GM20000 (cell line): ENCODE results near the gene RBBP6.

ENCODE experiments used
- DNase-seq: peaks from one replicate; pipeline ENCODE4 v3.0.0; 2012; ENCODE audit warnings: low spot score
- CTCF ChIP-seq: IDR thresholded peaks from 2 replicates; pipeline ENCODE4 v1.5.1; 2012; ENCODE audit warnings: mild to moderate bottlenecking, control low read depth; ENCODE audit errors: extremely low read depth, missing control alignments

RBBP6 gene

GRCh38 chr16:24537474-24538337 is 1.7 kb upstream of the RBBP6 start:
- no peak for DNase-seq
- TF ChIP-seq CTCF = no peak

- no peak for TF ChIP-seq CTCF
- DNase-seq = no peak
Measured at GRCh38 chr16:24538756-24539294, 541 bp upstream of the RBBP6 start.

- no peak for TF ChIP-seq CTCF
- DNase-seq = no peak
Measured at GRCh38 chr16:24539850-24540601, 660 bp downstream of the RBBP6 start.

GRCh38 chr16:24540602-24541210 is 1.3 kb downstream of the RBBP6 start:
- no peak for TF ChIP-seq CTCF
- peak; percentile 41 for DNase-seq

- no peak for TF ChIP-seq CTCF
- DNase-seq = peak; percentile 15
Measured at GRCh38 chr16:24541233-24541933, 2.0 kb downstream of the RBBP6 start.

- no peak for DNase-seq
- no peak for TF ChIP-seq CTCF
Measured at GRCh38 chr16:24543949-24544348, 4.6 kb downstream of the RBBP6 start.
